Measurements from ENCODE around the gene RAD23B.

The RAD23B gene

DNA sequence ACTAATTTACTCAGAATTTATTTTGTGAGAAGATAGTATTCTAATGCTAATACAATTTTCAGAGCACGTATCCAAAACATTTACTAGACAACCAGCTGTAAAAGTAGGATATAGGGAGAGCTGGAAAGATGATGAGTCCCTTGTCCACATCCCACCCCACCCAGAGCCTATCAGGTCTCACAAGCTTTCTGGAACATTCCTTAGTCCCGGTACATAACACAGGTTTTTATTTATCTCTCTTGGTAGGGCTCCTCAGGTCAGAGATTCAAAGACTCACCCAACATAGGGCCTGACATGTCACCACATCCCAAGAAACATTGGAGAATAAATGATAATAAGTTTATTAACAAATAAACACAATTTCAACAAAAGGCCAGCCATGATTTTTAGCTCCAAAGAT is 13.8 kb upstream of the RAD23B start:
- DNase-seq = no peak

DNA sequence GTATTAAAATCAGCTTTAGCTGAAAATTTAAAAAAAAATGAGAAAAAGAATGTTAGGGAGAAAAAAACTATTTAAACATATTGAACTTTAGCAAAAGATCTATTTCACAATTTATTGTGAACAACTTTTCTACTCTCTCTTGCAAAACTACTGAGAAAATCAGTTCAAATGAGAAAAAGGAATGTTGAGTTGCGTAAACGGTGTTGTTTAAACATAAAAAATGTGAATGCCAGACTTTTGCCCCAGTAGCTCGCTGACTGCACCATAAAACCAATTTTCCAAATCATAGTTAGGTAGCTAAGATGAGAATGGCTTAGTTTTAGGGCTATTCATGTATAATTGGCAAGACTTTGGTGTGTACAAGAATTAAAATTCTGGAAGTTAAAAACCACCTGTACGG is 13.4 kb upstream of the RAD23B start:
- DNase-seq = no peak

DNA sequence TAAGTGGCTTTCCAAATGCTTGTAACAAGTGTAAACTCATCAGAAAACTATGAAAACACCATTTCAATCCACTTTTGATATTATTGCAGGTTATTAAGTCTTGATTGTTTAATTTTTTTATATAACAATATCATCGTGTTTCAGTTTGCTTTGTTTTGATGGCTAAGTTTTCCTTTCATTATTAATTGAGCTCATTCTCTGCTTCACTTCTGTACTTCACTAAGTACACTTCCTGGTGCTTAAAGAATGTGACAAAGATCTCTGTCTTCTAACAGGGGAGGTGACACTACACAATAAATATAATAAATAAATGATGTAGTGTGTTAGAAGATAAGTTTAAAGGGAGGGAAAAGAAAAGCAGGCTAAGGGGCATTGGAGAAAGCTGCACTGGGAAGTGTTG is 13.0 kb upstream of the RAD23B start:
- DNase-seq = no peak

DNA sequence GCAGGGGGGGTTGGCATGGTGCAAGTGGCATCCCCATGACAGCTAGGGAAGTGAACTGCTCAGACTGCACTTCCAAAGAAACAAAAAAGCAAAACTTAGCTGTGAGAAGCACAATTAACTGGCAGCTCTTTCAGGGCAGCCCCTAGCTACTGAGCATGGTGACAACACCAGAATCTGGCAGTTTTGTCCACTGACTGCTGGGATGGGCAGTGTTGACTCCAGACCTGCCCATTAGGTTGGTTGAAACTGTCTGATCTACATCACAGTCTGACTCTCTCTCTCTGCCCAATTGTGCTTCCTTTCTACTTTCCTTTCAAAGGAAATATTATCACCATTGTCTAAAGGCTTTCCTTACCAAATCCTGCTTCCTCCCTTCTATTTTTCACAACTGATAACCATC is 12.5 kb upstream of the RAD23B start:
- no peak for DNase-seq

DNA sequence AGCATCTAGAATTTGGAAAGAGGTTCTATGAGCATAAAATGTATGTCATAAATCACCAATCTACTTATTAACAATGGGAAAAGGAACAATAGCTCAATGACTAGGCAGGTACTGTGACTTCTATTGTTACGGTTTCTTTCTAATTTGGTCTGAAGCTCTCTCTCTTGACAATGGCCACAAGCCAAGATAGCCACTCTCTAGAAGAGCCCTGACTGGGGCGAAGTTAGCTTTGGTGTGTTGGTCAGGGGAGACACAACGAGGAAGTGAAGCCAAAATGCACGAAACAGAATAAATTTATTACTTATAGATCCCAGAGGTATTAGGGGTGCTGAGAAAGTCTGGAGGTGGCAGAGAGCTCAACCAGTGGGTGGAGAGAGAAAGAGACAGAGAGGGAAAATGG is 9.4 kb upstream of the RAD23B start:
- DNase-seq = no peak

DNA sequence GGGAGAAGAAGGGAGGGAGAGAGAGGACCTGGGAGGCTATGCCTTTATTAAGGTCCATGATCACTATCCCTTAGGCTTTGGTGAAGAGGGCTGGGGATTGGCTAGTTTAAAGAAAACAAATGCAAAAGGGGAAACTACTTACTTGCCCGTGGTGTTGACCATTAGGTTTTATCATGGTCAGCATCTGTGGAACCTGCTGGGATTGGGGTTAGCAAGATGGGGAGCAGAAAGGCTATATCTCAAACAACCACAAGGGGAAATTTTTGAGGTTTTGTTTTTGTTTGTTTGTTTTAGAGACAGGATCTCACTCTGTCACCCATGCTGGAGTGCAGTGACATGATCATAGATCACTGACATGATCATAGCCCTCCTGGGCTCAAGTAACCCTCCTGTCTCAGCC is 9.0 kb upstream of the RAD23B start:
- DNase-seq = no peak

DNA sequence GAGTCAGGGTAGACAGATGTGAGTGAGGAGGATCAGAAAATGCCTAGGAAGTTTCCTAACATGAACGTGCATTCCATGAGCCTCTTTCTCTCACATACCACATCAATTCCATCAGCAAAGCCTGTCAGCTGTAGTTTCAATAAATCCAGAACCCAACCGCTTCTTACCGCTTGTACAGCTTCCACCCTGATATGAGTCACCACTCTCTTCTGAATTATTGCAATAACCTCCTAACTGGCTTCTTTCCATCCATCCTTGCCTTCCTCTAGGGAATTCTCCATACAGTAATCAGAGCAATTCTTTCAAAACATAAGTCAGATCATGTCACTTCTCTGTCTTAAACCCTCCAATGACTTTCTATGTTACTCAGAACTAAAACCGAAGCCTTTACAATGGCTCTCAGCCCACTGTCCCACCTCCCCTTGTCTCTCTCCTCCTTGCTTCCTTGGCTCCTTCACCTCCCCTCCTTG is 8.1 kb upstream of the RAD23B start:
- no peak for DNase-seq

DNA sequence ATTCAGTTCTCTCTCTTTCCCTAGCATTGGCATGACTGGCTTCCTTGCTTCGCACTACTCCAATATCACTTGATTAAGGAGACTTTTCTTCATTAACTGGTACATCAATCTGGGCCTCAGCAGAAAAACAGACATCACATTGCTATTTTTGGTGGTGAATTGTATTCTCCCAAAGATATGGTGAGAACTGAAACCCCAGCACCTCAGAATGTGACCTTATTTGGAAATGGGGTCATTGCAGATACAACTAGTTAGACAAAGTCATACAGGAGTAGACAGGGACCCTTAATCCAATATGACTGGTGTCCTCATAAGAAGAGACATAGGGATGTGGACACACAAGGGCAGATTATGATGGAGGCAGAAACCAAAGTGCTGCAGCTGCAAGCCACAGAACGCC is 7.5 kb upstream of the RAD23B start:
- no peak for DNase-seq

DNA sequence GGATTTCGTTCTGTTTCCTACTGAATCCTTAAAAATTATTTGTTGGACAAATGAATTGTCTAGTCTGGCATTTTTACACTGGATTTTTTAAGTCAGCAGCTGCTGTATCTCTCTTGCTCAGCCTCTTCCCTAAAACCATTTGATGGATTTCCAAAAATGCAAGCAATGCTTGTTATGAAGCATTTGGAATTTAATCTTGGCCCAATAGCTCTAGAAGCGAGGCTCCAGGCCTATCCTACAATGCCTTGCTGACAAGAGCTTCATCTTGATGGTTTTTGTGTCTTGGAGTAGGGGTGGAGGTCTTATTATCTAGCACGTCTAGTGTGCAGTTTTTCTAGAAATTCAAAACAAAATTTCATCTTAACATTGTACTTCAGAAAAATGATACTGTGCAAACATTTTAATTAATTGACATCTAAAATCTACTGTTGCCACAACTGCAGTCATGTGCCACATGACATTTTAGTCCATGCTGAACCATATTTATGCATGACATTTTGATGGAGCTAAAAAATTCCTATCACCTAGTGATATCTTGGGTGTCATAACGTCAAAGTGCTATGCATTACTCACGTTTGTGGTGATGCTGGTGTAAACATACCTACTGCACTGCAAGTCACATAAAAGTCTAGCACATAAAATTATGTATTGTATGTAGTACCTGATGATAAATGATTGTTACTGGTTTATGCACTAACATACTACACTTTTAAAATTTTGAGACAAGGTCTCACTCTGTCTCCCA is 5.9 kb upstream of the RAD23B start:
- no peak for DNase-seq

DNA sequence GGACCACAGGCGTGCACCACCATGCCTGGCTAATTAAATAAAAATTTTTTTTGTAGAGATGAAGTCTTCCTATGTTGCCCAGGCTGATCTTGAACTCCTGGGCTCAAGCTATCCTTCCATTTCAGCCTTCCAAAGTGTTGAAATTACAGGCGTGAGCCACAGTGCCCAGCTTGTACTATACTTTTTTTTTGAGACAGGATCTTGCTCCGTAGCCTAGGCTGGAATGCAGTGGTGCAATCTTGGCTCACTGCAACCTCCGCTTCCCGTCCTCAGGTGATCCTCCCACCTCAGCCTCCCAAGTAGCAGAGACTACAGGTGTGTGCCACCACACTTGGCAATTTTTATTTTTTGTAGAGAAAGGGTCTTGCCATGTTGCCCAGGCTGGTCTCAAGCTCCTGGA is 5.3 kb upstream of the RAD23B start:
- DNase-seq = no peak

DNA sequence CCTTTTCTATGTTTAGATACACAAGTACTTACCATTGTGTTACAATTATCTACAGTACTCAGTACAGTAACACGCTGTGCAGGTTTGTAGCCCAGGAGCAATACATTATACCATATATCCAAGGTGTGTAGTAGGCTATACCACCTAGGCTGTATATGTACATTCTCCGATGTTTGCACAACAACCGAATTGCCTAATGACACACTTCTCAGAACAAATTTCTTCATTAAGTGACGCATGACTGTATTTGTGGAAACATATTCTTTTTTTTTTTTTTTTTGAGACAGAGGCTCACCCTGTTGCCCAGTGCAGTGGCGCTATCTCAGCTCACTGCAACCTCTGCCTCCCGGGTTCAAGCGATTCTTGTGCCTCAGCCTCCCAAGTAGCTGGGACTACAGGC is 4.0 kb upstream of the RAD23B start:
- DNase-seq = no peak

DNA sequence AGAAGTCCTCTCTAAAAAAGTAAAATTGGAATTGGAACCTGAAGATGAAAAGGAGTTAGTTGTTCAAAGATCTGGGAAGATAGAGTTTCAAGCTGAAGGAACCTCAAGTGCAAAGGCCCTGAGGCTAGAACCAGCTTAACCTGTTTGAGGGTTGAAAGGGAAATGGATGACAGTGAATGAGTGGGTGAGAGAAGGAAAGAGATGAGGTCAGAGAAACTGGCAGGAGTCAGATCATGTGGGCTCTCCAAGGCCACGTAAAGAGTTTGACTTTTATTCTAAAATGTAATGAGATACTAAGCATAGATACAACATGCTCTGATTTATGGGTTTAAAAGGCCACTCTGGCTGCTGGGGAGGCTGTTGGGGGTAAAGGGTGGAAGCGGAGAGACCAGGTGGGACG is 2.5 kb upstream of the RAD23B start:
- DNase-seq = no peak

DNA sequence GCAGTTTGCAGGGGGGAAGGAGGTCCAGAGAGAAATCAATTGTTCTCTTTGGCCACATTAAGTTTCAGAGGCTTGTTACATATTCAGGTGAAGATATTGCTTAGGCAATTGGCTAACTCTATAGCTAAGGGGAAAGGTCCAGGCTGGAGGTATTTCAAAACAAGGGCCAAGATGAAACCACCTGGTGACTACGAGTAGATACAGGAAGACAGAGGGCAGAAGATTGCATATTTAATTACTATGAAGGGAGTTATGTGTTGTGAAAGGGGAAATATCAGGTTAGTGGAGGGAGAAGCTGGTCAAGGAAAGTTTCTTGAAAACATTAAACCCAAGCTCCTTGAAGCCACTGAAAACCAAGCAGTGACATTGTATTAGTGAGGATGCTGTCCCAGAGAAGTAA is 1.9 kb upstream of the RAD23B start:
- no peak for DNase-seq

DNA sequence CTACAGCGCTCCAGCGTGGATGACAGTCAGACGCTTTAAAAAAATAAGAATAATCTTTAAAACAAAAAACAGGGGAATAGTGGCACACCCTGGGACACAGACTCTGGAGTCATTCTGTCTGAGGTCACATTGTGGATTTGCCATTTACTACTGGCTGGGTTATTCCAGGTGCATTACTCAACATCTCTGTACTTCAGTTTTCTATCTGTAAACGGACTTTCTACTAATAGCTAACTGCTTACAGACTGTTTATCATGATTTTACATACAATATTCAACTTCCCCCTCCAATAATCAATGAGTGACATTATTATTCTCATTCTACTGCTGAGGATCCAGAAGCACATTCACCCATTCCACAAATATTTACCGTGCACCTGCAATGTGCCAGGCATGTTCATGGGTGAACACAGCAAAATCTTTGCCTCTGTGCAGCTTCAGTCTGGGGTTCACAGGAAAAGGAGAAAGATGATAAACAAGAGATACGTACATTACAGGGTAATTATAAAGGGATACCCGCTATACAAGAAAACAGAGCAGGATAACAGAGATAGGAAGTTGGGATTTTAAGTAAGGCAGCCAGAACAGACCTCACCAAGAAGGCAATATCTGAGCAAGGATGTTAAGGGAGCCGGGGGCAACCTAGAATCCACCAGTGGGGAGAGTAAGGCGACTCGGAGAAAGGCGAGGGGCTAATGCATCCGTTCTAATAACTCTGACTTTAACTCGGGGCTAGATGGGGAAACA is 984 bp upstream of the RAD23B start:
- no peak for DNase-seq

DNA sequence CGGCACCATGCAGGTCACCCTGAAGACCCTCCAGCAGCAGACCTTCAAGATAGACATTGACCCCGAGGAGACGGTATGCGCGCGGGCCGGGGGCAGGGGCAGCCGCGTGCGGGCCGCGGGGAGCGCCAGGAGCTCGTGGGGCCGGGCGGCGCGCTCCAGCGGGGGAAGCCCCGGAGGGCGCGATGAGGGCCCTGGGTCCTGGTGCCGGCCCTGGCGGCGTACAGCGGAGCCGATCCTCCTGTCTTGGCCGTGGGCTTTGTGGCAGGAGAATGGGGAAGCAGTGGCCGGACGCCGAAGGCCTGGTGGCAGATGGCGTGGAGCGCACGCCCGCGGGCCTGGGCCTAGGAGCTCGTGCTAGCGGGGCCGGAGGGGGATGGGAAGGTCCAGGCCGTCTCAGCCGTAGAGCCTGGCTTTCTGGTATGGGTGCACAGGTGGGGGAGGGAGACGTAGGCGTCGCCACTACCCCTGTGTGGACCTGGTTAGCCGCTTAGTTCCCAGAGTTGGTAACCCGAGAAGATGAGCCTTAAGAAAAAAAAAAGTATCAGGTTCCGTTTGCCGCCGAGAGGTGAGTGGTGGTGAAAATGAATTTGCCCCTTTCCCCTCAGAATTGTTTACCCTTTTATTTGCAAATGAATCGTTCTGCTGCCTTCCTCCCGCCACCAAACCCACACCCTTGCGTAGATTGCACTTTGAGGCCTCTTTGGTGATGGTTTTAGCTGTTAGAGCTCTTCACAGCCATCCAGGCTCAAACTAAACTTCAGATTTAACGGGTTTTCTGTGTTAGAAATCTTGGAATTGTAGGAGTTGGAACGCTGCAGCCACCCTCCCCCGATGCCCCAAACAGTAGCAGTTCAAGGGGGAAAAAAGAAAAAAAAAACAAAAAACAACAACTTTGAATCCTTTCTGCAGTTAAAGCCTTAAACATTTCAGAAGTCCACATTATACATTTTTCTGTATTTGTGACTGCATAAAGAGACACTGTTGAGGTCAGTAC is 841 bp downstream of the RAD23B start:
- DNase-seq = peak; percentile 68 to 69

DNA sequence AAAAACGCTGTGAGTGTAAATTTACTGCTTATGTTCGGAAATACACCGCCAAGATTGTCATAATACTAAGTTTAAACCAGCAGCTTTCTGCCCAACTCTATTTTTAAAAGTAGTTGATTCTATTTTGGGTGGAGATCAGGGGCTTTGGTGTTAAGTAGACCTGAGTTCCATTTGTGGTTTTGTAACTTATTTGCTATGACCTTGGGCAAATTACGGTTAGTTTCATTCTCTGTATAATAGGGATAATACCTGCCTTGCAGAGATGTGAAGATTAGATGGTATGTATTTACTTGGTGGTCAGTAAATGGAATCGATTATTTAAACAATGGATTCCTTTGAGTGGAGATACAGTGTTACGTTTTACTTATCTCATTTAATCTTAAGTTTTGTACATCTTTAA is 1.6 kb downstream of the RAD23B start:
- no peak for DNase-seq

DNA sequence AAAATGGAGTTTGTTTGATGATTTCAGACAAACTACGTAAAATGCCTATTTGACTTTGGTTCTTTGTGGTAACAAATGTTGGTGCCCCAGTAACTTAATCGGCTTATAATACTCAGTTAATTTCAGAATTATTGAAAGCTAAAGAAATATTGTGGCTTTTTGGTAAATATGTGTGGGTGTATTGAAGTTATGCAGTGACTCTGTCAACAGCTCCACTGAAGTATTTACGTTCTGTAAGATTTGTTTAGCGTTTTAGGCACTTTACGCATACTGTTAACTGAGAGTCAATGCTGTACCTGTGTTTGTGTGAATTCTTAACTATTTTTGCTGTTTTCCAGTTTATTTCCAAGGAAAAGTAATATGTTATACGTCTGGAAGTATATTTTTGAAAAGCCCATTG is 2.2 kb downstream of the RAD23B start:
- no peak for DNase-seq

DNA sequence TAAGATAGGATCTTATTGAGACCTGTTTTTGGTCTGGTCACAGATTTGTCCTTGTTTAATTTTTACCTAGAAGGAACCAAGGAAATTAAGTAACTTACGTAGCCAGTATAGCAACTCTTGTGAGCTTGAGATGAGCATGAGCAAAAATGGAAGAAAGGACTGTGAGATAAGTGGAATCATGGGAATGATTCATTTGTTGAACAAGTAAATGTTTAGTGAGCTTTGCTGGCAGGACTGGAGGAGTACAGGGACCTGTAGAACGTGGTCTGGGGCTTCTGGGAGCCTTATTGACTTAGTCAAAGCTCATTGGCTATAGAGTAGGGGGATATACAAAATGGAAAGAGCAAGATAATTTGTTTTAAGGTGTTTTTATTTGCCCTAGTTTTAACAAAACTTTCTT is 3.0 kb downstream of the RAD23B start:
- DNase-seq = no peak

DNA sequence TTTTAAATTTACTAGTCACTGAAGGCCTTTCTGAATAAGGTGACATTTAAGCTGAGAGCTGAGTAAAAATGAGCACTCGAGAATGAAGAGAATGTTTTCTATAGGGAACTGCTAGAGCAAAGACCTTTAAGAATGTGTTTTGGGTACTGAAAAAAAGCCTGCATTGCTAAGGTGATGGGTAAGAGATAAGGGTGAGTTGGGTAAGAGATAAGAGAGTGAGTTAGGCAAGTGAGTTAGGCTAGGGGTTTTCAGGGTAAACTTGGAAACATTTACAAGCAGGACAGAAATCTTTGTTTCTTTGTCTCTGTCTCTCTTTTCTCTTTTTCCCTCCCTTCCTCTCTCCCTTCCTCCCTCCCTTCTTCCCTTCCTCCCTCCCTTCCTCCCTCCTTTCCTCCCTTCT is 5.6 kb downstream of the RAD23B start:
- DNase-seq = no peak

DNA sequence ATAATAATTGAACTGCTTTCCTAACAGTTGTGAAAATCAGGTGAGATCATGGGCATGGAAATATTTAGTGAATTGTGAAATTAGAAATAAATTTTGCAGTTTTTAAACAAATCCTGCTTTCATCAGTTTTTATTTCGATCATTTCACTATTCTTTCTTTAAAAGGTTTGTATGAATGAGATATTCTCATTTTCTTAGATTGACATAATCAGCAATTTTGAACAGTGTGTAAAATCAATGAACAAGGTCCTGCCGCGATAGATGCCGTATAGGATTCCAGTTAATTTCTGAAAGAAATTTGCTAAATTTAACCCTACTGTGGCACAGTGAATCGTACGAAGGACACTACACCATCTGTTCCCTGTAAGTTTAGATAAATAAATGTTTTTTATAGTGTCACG is 7.5 kb downstream of the RAD23B start:
- DNase-seq = no peak

DNA sequence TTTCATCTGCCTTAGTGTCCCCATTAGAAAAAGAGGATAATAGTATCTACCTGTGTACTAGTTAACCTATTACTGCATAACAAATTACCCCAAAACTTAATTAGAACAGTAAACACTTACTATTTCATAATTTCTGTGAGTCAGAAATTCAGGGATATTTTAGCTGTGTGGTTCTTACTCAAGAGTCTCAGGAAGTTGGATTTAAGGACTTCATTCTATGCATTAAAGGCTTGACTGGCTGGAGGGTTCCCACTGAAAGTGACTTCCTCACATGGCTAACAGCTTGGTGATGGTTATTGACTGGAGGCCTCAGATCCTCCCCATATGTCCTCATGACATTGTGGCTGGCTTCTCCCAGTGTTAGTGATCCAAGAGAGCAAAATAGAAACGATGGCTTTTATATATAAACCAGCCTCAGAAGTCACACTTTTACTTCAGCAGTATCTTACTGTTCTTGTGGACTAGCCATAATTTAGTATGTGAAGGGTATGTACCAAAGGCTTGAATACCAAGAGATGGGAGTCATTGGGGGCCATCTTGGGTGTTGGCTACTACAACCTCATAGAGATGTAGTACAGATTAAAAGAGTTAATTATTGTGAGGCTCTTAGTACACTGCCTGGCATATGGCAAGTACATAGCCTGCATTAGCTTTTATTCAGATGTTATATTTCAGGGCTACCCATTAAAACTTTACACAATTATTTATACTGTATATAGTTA is 9.9 kb downstream of the RAD23B start:
- no peak for DNase-seq

DNA sequence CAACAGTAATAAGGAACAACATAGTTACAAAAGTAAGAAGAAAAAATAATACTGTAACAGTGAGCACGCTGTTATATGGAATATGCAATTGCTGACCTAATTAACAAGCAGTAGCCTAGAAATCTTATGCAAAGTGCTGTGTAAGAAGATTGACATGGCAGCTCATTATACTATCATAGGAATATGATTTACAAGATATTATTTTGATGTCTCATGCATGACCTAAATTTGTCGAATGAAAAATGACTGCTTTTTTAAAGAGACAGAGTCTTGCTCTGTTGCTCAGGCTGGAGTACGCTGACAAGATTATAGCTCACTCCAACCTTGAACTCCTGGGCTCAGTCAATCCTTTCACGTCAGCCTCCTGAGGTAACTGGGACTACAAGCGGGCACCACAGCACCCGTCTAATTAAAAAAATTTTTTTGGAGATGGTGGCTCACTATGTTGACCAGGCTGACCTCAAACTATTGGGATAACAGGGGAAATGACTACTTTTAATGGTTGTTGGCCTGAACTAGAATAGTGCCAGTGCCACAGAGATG is 10.5 kb downstream of the RAD23B start:
- DNase-seq = no peak

Measured in stimulated activated CD4-positive, alpha-beta T cell treated with anti-CD3 and anti-CD28 coated beads, Interleukin-2, amount 100 ng/mL, for 24 hours (primary cell).